H1 (cell line): ENCODE data around the gene ZFAND3.

ENCODE experiments used
- ATF3 ChIP-seq: IDR thresholded peaks from 2 replicates; pipeline ENCODE4 v1.6.1; 2011; ENCODE audit warnings: low read depth, mild to moderate bottlenecking, low read length; ENCODE audit not compliant: insufficient read depth
- BRCA1 ChIP-seq: IDR thresholded peaks from 2 replicates; pipeline ENCODE4 v1.6.1; 2012; ENCODE audit warnings: low read depth, low read length, improper control_type of control experiment
- CTCF ChIP-seq, 3 experiments: IDR thresholded peaks; 1 replicate in 2 of 3; 2 replicates in 1 of 3; pipeline versions ENCODE4 v1.5.1 to v1.6.1; 2011; ENCODE audit warnings: low read length in 3 of 3, mild to moderate bottlenecking in 3 of 3, inconsistent platforms in 2 of 3, low read depth in 1 of 3, moderate library complexity in 1 of 3; ENCODE audit not compliant: insufficient read depth in 1 of 3; ENCODE audit errors: control extremely low read depth in 1 of 3
- EP300 ChIP-seq, 2 experiments: IDR thresholded peaks; 1 replicate in 1 of 2; 2 replicates in 1 of 2; pipeline ENCODE4 v1.6.1; 2011 to 2012; ENCODE audit warnings: low read depth in 2 of 2, low read length in 2 of 2, mild to moderate bottlenecking in 2 of 2, borderline replicate concordance in 1 of 2, inconsistent platforms in 1 of 2, moderate library complexity in 1 of 2
- EZH2 ChIP-seq: fragments of 200-600 bp; sonication (generic); IDR thresholded peaks from 2 replicates; pipeline ENCODE4 v1.7.1; 2012; ENCODE audit warnings: low read depth, mild to moderate bottlenecking, moderate library complexity, low read length, inconsistent platforms; ENCODE audit not compliant: severe bottlenecking
- GABPA ChIP-seq: IDR thresholded peaks from 2 replicates; pipeline ENCODE4 v1.6.1; 2011; ENCODE audit warnings: mild to moderate bottlenecking, low read length, moderate library complexity, borderline replicate concordance; ENCODE audit not compliant: insufficient read depth
- MAFK ChIP-seq: IDR thresholded peaks from 2 replicates; pipeline ENCODE4 v1.6.1; 2012; ENCODE audit warnings: low read depth, mild to moderate bottlenecking, improper control_type of control experiment, low read length
- TAF1 ChIP-seq: IDR thresholded peaks from 2 replicates; pipeline ENCODE4 v1.6.1; 2011; ENCODE audit warnings: mild to moderate bottlenecking, low read depth, low read length
- TF ChIP-seq, protein P1 (sequence below): IDR thresholded peaks from 2 replicates; pipeline ENCODE4 v1.6.1; 2012; ENCODE audit warnings: inconsistent platforms

GRCh38 chr6:37847704-37848103 lies 28.2 kb downstream of the ZFAND3 start:
- TF ChIP-seq TAF1 (no peak), EZH2 (no peak), EP300 (IDR thresholded peaks at IDR 0.05; ENCODE audit: borderline replicate concordance in 1 of 2, low read depth in 2 of 2, low read length in 2 of 2) (no peak), CTCF (IDR thresholded peaks at IDR 0.05; ENCODE audit: control extremely low read depth in 1 of 3, insufficient read depth in 1 of 3, low read depth in 1 of 3, low read length in 3 of 3) (no peak), BRCA1 (no peak), GABPA (no peak), MAFK (no peak), ATF3 (no peak)
- TF ChIP-seq, protein P1, sequence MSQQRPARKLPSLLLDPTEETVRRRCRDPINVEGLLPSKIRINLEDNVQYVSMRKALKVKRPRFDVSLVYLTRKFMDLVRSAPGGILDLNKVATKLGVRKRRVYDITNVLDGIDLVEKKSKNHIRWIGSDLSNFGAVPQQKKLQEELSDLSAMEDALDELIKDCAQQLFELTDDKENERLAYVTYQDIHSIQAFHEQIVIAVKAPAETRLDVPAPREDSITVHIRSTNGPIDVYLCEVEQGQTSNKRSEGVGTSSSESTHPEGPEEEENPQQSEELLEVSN = no peak
